HCT116 (cell line): Measurements from ENCODE around the gene NT5DC2. TPM values are rescaled to one million over a fixed set of nuclear protein-coding genes. Genes with fewer than 3 reads are reported as not detected.

Experiments used
- ATAC-seq: fragments of 200-7000 bp; cut with Tn5 transposase; 2 replicates; pipeline ENCODE4 v1.9.1; 2020; ENCODE audit warnings: mild to moderate bottlenecking, moderate library complexity
- BruUV-seq: library from RNA; stranded (reverse); fragments of 400-500 nt; replicated peaks from 2 replicates; lab custom pipeline; 2021; lab: Mats Ljungman, UMichigan
- CTCF ChIA-PET: fragments of 300-600 bp; sonication (Branson Sonifier 250); formaldehyde crosslinking; loops from one replicate; lab custom pipeline; 2021; ENCODE audit warnings: antibody characterized with exemption; lab: Charles Lee
- POLR2A ChIA-PET: fragments of 300-600, 350-600 bp; sonication (Branson Sonifier 250); formaldehyde crosslinking; loops from one replicate; lab custom pipeline; 2021; ENCODE audit warnings: antibody characterized with exemption; lab: Charles Lee
- RAD21 ChIA-PET, 2 experiments: fragments of 300-600 bp; sonication (Branson Sonifier 250); formaldehyde crosslinking; loops; one replicate each; lab custom pipeline; 2023; ENCODE audit warnings: low total read pairs in 2 of 2; ENCODE audit not compliant: uncharacterized antibody in 2 of 2, unreplicated experiment in 2 of 2, low non-redundant PET in 1 of 2; lab: Charles Lee
- DNase-seq: peaks from one replicate; pipeline ENCODE4 v3.0.0-alpha.2; 2010; ENCODE audit warnings: low read depth, low spot score
- H2AFZ ChIP-seq: fragments of 200-600 bp; shearing (Covaris generic), sonication (generic); 2 replicates; pipeline ENCODE4 v1.6.1; 2017; ENCODE audit warnings: low read depth, mixed run types, mixed read lengths, antibody characterized with exemption, low read length; ENCODE audit not compliant: poor library complexity, severe bottlenecking
- H3K27ac ChIP-seq: 2 replicates; pipeline ENCODE4 v1.5.1; 2012; ENCODE audit warnings: low read depth, low read length
- H3K27me3 ChIP-seq: fragments of 200-600 bp; sonication (generic); 2 replicates; pipeline ENCODE4 v1.6.1; 2016; ENCODE audit warnings: mixed run types, low read length, mixed read lengths; ENCODE audit not compliant: insufficient read depth
- H3K36me3 ChIP-seq, 2 experiments: fragments of 200-500 bp in 1 of 2; fragments of 200-600 bp in 1 of 2; sonication (Bioruptor generic) in 1 of 2; sonication (generic) in 1 of 2; 2 replicates each; pipeline versions ENCODE4 v1.5.1 to v1.6.1; 2014 to 2016; ENCODE audit warnings: low read length in 2 of 2, inconsistent platforms in 1 of 2, mixed read lengths in 1 of 2, mixed run types in 1 of 2; ENCODE audit not compliant: insufficient read depth in 2 of 2, control insufficient read depth in 1 of 2
- H3K4me1 ChIP-seq, 2 experiments: fragments of 200-600 bp in 1 of 2; sonication (generic) in 1 of 2; 2 replicates each; pipeline versions ENCODE4 v1.5.1 to v1.6.1; 2012 to 2017; ENCODE audit warnings: low read length in 2 of 2, inconsistent platforms in 1 of 2, mild to moderate bottlenecking in 1 of 2, mixed read lengths in 1 of 2, mixed run types in 1 of 2, moderate library complexity in 1 of 2; ENCODE audit not compliant: insufficient read depth in 2 of 2, control insufficient read depth in 1 of 2
- H3K4me2 ChIP-seq: fragments of 200-600 bp; sonication (generic); 2 replicates; pipeline ENCODE4 v1.6.1; 2017; ENCODE audit warnings: mixed run types, low read length, mixed read lengths
- H3K4me3 ChIP-seq, 2 experiments: fragments of 200-600 bp in 1 of 2; sonication (generic) in 1 of 2; replicated peaks in 1 of 2; 2 replicates each; pipeline ENCODE4 v1.5.1; 2011 to 2016; ENCODE audit warnings: low read length in 2 of 2, control low read depth in 1 of 2, low read depth in 1 of 2, mild to moderate bottlenecking in 1 of 2, mixed read lengths in 1 of 2, mixed run types in 1 of 2
- H3K79me2 ChIP-seq: fragments of 200-600 bp; sonication (generic); 2 replicates; pipeline ENCODE4 v1.6.1; 2017; ENCODE audit warnings: mild to moderate bottlenecking, mixed run types, low read length, moderate library complexity, mixed read lengths; ENCODE audit not compliant: insufficient read depth
- H3K9ac ChIP-seq: fragments of 200-600 bp; sonication (generic); 2 replicates; pipeline ENCODE4 v1.6.1; 2016; ENCODE audit warnings: low read length, mixed read lengths
- H3K9me2 ChIP-seq: fragments of 200-600 bp; sonication (generic), shearing (Covaris generic); 2 replicates; pipeline ENCODE4 v1.6.1; 2017; ENCODE audit warnings: mixed run types, mild to moderate bottlenecking, moderate library complexity; ENCODE audit not compliant: insufficient read depth
- H3K9me3 ChIP-seq, 2 experiments: fragments of 200-500 bp in 1 of 2; fragments of 200-600 bp in 1 of 2; sonication (Bioruptor generic) in 1 of 2; sonication (generic) in 1 of 2; 2 replicates each; pipeline ENCODE4 v1.6.1; 2014 to 2017; ENCODE audit warnings: low read length in 2 of 2, mixed read lengths in 2 of 2, inconsistent platforms in 1 of 2, low read depth in 1 of 2, mild to moderate bottlenecking in 1 of 2, mixed run types in 1 of 2, moderate library complexity in 1 of 2; ENCODE audit not compliant: control insufficient read depth in 1 of 2, insufficient read depth in 1 of 2
- H4K20me1 ChIP-seq: fragments of 200-600 bp; sonication (generic), shearing (Covaris generic); 2 replicates; pipeline ENCODE4 v1.6.1; 2017; ENCODE audit warnings: mixed run types, mild to moderate bottlenecking, moderate library complexity; ENCODE audit not compliant: insufficient read depth
- CBX3 ChIP-seq: IDR thresholded peaks from 2 replicates; pipeline ENCODE4 v1.6.1; 2012; ENCODE audit warnings: low read depth
- CEBPB ChIP-seq: IDR thresholded peaks from 2 replicates; pipeline ENCODE4 v1.6.1; 2012; ENCODE audit warnings: low read depth
- EGR1 ChIP-seq: IDR thresholded peaks from 2 replicates; pipeline ENCODE4 v1.6.1; 2012; ENCODE audit warnings: low read depth
- EZH2 ChIP-seq: fragments of 200-600 bp; sonication (generic); IDR thresholded peaks from 2 replicates; pipeline ENCODE4 v1.6.1; 2017; ENCODE audit warnings: antibody characterized with exemption, mixed run types
- EZH2phosphoT487 ChIP-seq: fragments of 200-600 bp; IDR thresholded peaks from 2 replicates; pipeline ENCODE4 v1.6.1; 2018; ENCODE audit warnings: antibody characterized with exemption, borderline replicate concordance
- JUND ChIP-seq: IDR thresholded peaks from 2 replicates; pipeline ENCODE4 v1.6.1; 2012
- MAX ChIP-seq: IDR thresholded peaks from 2 replicates; pipeline ENCODE4 v1.6.1; 2012
- POLR2A ChIP-seq: IDR thresholded peaks from 2 replicates; pipeline ENCODE4 v1.7.0; 2011; ENCODE audit warnings: borderline replicate concordance; ENCODE audit not compliant: insufficient read depth, insufficient read length; ENCODE audit errors: extremely low read depth
- POLR2AphosphoS5 ChIP-seq: IDR thresholded peaks from 2 replicates; pipeline ENCODE4 v1.6.1; 2011; ENCODE audit warnings: mild to moderate bottlenecking, low read depth, low read length, moderate library complexity
- RAD21 ChIP-seq: IDR thresholded peaks from 2 replicates; pipeline ENCODE4 v1.6.1; 2012; ENCODE audit warnings: low read depth, mild to moderate bottlenecking
- SP1 ChIP-seq: IDR thresholded peaks from 2 replicates; pipeline ENCODE4 v1.6.1; 2012; ENCODE audit warnings: low read depth
- SRF ChIP-seq: IDR thresholded peaks from 2 replicates; pipeline ENCODE4 v1.6.1; 2012; ENCODE audit warnings: low read depth
- TCF7L2 ChIP-seq: IDR thresholded peaks from 2 replicates; pipeline ENCODE4 v1.7.0; 2011; ENCODE audit warnings: borderline replicate concordance, inconsistent platforms; ENCODE audit not compliant: insufficient read depth, insufficient read length; ENCODE audit errors: extremely low read depth
- YY1 ChIP-seq: IDR thresholded peaks from 2 replicates; pipeline ENCODE4 v1.6.1; 2011; ENCODE audit warnings: low read length, low read depth, moderate library complexity, mild to moderate bottlenecking; ENCODE audit not compliant: insufficient replicate concordance; ENCODE audit errors: extremely low read depth
- ZNF274 ChIP-seq: fragments of 200-500 bp; sonication (Bioruptor generic); IDR thresholded peaks from 2 replicates; pipeline ENCODE4 v1.6.1; 2014; ENCODE audit warnings: mild to moderate bottlenecking, low read depth, low read length, inconsistent platforms
- intact Hi-C: fragments of 100-400 bp; cut with micrococcal nuclease; formaldehyde crosslinking; loops from 2 replicates; pipeline ENCODE4 v1.10.0; 2022
- total RNA-seq: library from RNA; stranded (reverse); gene quantifications from one replicate; pipeline ENCODE4 v1.2.1, GENCODE V29; 2021; ENCODE audit not compliant: unreplicated experiment
- TF ChIP-seq, protein P1 (sequence below), 3 experiments: fragments of 200-600 bp in 1 of 3; sonication (generic) in 1 of 3; IDR thresholded peaks in 2 of 3; conservative IDR thresholded peaks in 1 of 3; 2 replicates each; pipeline ENCODE4 v1.5.1; 2012 to 2017; ENCODE audit warnings: low read depth in 2 of 3, low read length in 2 of 3, antibody characterized with exemption in 1 of 3, borderline replicate concordance in 1 of 3, control low read depth in 1 of 3, mild to moderate bottlenecking in 1 of 3, mixed read lengths in 1 of 3, mixed run types in 1 of 3, moderate library complexity in 1 of 3; ENCODE audit not compliant: insufficient read depth in 1 of 3
- TF ChIP-seq, protein P2 (sequence below): IDR thresholded peaks from 2 replicates; pipeline ENCODE4 v1.6.1; 2011; ENCODE audit warnings: mild to moderate bottlenecking, low read length, moderate library complexity; ENCODE audit not compliant: insufficient replicate concordance; ENCODE audit errors: extremely low read depth

The NT5DC2 gene
- total RNA-seq, 1 experiment from 2014 or later, result 125 TPM

DNA sequence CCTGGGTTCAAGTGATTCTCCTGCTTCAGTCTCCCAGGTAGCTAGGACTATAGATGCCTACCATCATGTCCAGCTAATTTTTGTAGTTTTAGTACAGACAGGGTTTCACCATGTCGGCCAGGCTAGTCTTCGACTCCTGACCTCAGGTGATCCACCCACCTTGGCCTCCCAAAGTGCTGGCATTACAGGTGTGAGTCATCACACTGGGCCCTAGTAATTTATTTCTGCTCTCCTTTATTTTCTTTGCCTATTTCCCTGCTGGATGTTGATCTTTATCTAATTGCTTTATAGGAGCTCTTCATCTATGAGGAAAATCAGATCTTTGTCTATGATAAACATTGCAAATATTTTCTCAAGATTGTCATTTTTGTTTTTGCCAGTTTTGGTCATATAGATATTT, 34.4 kb upstream of the NT5DC2 start (continued):
- no peak for TF ChIP-seq POLR2A
- TF ChIP-seq, protein P1, sequence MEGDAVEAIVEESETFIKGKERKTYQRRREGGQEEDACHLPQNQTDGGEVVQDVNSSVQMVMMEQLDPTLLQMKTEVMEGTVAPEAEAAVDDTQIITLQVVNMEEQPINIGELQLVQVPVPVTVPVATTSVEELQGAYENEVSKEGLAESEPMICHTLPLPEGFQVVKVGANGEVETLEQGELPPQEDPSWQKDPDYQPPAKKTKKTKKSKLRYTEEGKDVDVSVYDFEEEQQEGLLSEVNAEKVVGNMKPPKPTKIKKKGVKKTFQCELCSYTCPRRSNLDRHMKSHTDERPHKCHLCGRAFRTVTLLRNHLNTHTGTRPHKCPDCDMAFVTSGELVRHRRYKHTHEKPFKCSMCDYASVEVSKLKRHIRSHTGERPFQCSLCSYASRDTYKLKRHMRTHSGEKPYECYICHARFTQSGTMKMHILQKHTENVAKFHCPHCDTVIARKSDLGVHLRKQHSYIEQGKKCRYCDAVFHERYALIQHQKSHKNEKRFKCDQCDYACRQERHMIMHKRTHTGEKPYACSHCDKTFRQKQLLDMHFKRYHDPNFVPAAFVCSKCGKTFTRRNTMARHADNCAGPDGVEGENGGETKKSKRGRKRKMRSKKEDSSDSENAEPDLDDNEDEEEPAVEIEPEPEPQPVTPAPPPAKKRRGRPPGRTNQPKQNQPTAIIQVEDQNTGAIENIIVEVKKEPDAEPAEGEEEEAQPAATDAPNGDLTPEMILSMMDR (IDR thresholded peaks at IDR 0.05 in 2 of 3, conservative IDR thresholded peaks at IDR 0.05 in 1 of 3; ENCODE audit: borderline replicate concordance in 1 of 3, insufficient read depth in 1 of 3, low read depth in 2 of 3, low read length in 2 of 3), result no peak
- no peak for TF ChIP-seq RAD21
- no peak for TF ChIP-seq JUND
- TF ChIP-seq CEBPB, result no peak
- TF ChIP-seq MAX, result no peak
- TF ChIP-seq POLR2AphosphoS5, result no peak
- TF ChIP-seq YY1, result no peak
- TF ChIP-seq ZNF274, result no peak
- peak; percentile 55; the same call in 1 of the 2 replicates for TF ChIP-seq EGR1
- TF ChIP-seq, all 23 proteins: peak for 3

GRCh38 chr3:52563984-52564383, 30.3 kb upstream of the NT5DC2 start:
- POLR2A ChIA-PET, result no interaction called here
- CTCF ChIA-PET, result no interaction called here
- no peak for ATAC-seq
- TF ChIP-seq ZNF274 (no peak), CBX3 (no peak), POLR2AphosphoS5 (no peak), SRF (no peak), TCF7L2 (no peak), EZH2 (no peak), SP1 (no peak), EZH2phosphoT487 (no peak), YY1 (no peak)
- TF ChIP-seq, protein P1 (IDR thresholded peaks at IDR 0.05 in 2 of 3, conservative IDR thresholded peaks at IDR 0.05 in 1 of 3; ENCODE audit: borderline replicate concordance in 1 of 3, insufficient read depth in 1 of 3, low read depth in 2 of 3, low read length in 2 of 3), result no peak
- TF ChIP-seq, protein P2, sequence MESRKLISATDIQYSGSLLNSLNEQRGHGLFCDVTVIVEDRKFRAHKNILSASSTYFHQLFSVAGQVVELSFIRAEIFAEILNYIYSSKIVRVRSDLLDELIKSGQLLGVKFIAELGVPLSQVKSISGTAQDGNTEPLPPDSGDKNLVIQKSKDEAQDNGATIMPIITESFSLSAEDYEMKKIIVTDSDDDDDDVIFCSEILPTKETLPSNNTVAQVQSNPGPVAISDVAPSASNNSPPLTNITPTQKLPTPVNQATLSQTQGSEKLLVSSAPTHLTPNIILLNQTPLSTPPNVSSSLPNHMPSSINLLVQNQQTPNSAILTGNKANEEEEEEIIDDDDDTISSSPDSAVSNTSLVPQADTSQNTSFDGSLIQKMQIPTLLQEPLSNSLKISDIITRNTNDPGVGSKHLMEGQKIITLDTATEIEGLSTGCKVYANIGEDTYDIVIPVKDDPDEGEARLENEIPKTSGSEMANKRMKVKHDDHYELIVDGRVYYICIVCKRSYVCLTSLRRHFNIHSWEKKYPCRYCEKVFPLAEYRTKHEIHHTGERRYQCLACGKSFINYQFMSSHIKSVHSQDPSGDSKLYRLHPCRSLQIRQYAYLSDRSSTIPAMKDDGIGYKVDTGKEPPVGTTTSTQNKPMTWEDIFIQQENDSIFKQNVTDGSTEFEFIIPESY, result no peak

More at GRCh38 chr3:52563984-52564383, 30.3 kb upstream of the NT5DC2 start:
- H3K27me3 ChIP-seq, result no peaks in the 10 kb centered on the region
- no peaks in the 10 kb centered on the region; the same call in 1 of the 2 replicates for H4K20me1 ChIP-seq
- H3K36me3 ChIP-seq, result peaks cover 17 to 18% of the 10 kb centered on the region in 2 experiments
- intact Hi-C loops, result no loop called here
- peaks cover 15 to 17% of the 10 kb centered on the region in 2 experiments for H3K4me1 ChIP-seq
- no peaks in the 10 kb centered on the region for H3K9me3 ChIP-seq
- DNase-seq, result no peak
- H3K9ac ChIP-seq, result no peak overlapping the region
- H3K4me3 ChIP-seq, result no peak overlapping the region
- no peaks in the 10 kb centered on the region for H3K9me2 ChIP-seq
- RAD21 ChIA-PET, result no interaction called here
- no TSS peak for BruUV-seq
- no peak overlapping the region for H2AFZ ChIP-seq
- H3K79me2 ChIP-seq, result no peaks in the 10 kb centered on the region
- H3K4me2 ChIP-seq, result no peak overlapping the region
- H3K27ac ChIP-seq, result no peak overlapping the region
